Glutamatergic neuron (in vitro differentiated cells): ENCODE measurements around the gene HEPN1. TPM values are rescaled to one million over a fixed set of nuclear protein-coding genes. Genes with fewer than 3 reads are reported as not detected.

Experiments used
- DNase-seq: peaks from one replicate; pipeline ENCODE4 v3.0.0; 2022
- H3K27ac Mint-ChIP-seq: one replicate; pipeline ENCODE4 v1.8.0; 2020; ENCODE audit warnings: mild to moderate bottlenecking, mixed read lengths, inconsistent platforms; ENCODE audit not compliant: unreplicated experiment
- H3K27me3 Mint-ChIP-seq: one replicate; pipeline ENCODE4 v1.8.0; 2020; ENCODE audit warnings: mild to moderate bottlenecking, moderate library complexity, mixed read lengths, inconsistent platforms; ENCODE audit not compliant: unreplicated experiment
- H3K36me3 Mint-ChIP-seq: one replicate; pipeline ENCODE4 v1.8.0; 2020; ENCODE audit warnings: mild to moderate bottlenecking, mixed read lengths, inconsistent platforms; ENCODE audit not compliant: unreplicated experiment
- H3K4me1 Mint-ChIP-seq: one replicate; pipeline ENCODE4 v1.8.0; 2020; ENCODE audit warnings: mild to moderate bottlenecking, low read depth, mixed read lengths, inconsistent platforms; ENCODE audit not compliant: unreplicated experiment
- H3K4me3 Mint-ChIP-seq: one replicate; pipeline ENCODE4 v1.8.0; 2020; ENCODE audit warnings: mild to moderate bottlenecking, mixed read lengths, inconsistent platforms; ENCODE audit not compliant: unreplicated experiment
- H3K9me3 Mint-ChIP-seq: one replicate; pipeline ENCODE4 v1.8.0; 2020; ENCODE audit warnings: mild to moderate bottlenecking, moderate library complexity, mixed read lengths, inconsistent platforms; ENCODE audit not compliant: unreplicated experiment
- total RNA-seq: library from RNA; stranded (reverse); fragmentation: NEBNext Ultra II Directional; extraction: Animal tissue kit (Norgen Biotek cat#: 25700); gene quantifications from one replicate; pipeline ENCODE4 v1.2.1, GENCODE V29; 2021; ENCODE audit not compliant: unreplicated experiment
- TF ChIP-seq, protein P1 (sequence below): fragments of 200-600 bp; sonication (generic); IDR thresholded peaks from one replicate; pipeline ENCODE4 v1.5.0; 2021; ENCODE audit not compliant: partially characterized antibody, unreplicated experiment

Gene HEPN1
- total RNA-seq, 1 donor from 2014 or later, result not detected

DNA sequence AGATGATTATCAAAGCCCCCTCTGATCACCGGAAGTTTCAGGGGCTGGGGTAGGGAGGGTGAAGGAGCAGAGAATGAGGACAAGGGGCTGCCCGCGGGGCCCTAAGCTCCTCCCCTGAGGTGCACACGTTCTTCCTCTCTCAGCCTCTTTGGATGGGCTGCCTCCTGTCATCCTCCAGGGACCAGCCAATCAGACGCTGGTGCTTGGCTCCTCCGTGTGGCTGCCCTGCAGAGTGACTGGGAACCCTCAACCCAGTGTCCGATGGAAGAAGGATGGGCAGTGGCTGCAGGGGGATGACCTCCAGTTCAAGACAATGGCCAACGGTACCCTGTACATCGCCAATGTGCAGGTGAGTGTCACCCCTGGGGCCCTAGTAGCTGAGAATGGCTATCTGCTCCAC, 46.3 kb upstream of the HEPN1 start:
- peaks cover 33% of the 10 kb centered on the region for H3K27me3 Mint-ChIP-seq
- no peaks in the 10 kb centered on the region for H3K36me3 Mint-ChIP-seq
- TF ChIP-seq, protein P1, sequence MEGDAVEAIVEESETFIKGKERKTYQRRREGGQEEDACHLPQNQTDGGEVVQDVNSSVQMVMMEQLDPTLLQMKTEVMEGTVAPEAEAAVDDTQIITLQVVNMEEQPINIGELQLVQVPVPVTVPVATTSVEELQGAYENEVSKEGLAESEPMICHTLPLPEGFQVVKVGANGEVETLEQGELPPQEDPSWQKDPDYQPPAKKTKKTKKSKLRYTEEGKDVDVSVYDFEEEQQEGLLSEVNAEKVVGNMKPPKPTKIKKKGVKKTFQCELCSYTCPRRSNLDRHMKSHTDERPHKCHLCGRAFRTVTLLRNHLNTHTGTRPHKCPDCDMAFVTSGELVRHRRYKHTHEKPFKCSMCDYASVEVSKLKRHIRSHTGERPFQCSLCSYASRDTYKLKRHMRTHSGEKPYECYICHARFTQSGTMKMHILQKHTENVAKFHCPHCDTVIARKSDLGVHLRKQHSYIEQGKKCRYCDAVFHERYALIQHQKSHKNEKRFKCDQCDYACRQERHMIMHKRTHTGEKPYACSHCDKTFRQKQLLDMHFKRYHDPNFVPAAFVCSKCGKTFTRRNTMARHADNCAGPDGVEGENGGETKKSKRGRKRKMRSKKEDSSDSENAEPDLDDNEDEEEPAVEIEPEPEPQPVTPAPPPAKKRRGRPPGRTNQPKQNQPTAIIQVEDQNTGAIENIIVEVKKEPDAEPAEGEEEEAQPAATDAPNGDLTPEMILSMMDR, result no peak
- DNase-seq, result no peak
- H3K27ac Mint-ChIP-seq, result no peak overlapping the region
- H3K4me3 Mint-ChIP-seq, result no peak overlapping the region
- H3K9me3 Mint-ChIP-seq, result peaks cover 1% of the 10 kb centered on the region
- H3K4me1 Mint-ChIP-seq, result peaks cover 8% of the 10 kb centered on the region

DNA sequence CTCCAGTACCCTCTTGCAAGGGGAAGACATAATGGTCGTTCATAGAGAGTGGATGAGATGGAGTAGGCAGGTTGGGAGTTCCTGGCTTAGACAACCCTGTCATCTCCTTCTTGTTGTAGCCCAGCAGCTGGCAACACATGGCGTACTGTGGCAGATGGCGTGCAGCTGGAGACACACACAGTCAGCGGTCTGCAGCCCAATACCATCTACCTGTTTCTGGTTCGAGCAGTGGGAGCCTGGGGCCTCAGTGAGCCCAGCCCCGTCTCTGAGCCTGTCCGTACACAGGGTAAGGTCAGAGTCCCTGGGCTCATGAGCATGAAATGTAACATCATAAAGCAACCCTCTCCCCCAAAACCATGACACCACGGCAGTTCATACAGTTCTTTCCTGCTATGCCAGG, 45.1 kb upstream of the HEPN1 start:
- no peak for DNase-seq
- H3K4me3 Mint-ChIP-seq, result peak overlapping the region; percentile 5

DNA sequence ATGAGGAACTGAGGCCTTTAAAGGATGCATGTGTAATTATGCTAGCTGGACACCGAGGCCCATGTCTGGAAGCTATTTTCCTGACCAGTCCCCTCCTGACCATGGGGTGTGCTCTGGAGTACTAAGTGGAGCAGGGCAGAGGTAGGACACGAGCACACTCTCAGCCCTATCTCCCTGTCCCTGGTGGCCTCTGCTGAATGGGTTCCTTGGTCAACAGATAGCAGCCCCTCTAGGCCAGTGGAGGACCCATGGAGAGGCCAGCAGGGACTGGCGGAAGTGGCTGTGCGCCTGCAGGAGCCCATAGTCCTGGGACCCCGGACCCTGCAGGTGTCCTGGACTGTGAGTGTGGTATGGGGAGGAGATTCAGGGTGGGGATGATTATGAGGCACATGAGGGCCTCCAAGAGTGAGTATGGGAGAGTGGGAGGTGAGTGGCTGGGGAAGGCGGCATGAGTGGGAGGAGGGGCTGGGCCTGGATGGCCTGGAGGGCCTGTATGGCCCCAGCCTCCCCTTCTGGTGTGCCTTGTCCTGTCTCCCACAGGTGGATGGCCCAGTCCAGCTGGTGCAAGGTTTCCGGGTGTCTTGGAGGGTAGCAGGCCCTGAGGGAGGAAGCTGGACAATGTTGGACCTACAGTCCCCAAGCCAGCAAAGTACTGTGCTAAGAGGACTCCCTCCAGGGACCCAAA, 44.3 kb upstream of the HEPN1 start:
- H3K4me3 Mint-ChIP-seq, result no peak overlapping the region
- peaks cover 38% of the 10 kb centered on the region for H3K27me3 Mint-ChIP-seq
- H3K9me3 Mint-ChIP-seq, result peaks cover 1% of the 10 kb centered on the region
- no peaks in the 10 kb centered on the region for H3K36me3 Mint-ChIP-seq
- TF ChIP-seq, protein P1, result no peak
- H3K4me1 Mint-ChIP-seq, result peaks cover 6% of the 10 kb centered on the region
- H3K27ac Mint-ChIP-seq, result no peak overlapping the region
- no peak for DNase-seq

More for the DNA sequence above, 45.1 kb upstream of the HEPN1 start:
- TF ChIP-seq, protein P1, result no peak
- Mint-ChIP-seq H3K4me1 (peaks cover 7% of the 10 kb centered on the region), H3K27ac (peak overlapping the region; percentile 3), H3K27me3 (peaks cover 38% of the 10 kb centered on the region), H3K9me3 (peaks cover 1% of the 10 kb centered on the region), H3K36me3 (no peaks in the 10 kb centered on the region)

DNA sequence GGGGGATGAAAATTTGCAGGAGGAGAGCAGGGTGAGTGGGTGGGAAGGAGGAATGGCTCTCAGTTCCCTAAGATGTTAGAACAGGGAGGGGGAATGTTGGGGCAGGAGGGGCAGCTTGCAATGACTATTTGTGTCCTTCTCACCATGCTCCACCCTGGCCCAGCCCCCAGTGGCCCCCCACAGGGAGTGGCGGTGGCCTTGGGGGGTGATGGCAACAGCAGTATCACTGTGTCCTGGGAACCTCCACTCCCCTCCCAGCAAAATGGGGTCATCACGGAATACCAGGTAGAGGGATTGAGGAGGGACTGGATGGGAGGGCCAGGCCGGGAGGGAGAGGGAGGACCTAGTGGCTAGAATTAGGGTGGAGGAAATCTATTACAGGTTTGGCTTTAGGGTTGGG, 43.6 kb upstream of the HEPN1 start:
- Mint-ChIP-seq H3K27me3 (peaks cover 31% of the 10 kb centered on the region), H3K4me3 (peak overlapping the region; percentile 77), H3K36me3 (no peaks in the 10 kb centered on the region), H3K4me1 (peaks cover 6% of the 10 kb centered on the region), H3K9me3 (peaks cover 1% of the 10 kb centered on the region), H3K27ac (no peak overlapping the region)
- no peak for DNase-seq
- TF ChIP-seq, protein P1, result no peak
